Body of pancreas (tissue), 4 donors: Measurements from ENCODE around the gene MRE11. TPM values are rescaled to one million over a fixed set of nuclear protein-coding genes. Genes with fewer than 3 reads are reported as not detected.

Experiments used
- ATAC-seq: fragments of 150-250 bp; one replicate; pipeline ENCODE4 v1.9.1; 2016
- DNase-seq, 4 donors: peaks; one replicate each; pipeline ENCODE4 v3.0.0-alpha.2; 2019
- H3K27ac ChIP-seq, 4 donors: fragments of 200-600 bp; sonication (generic); 1 replicate in 3 of 4; 2 replicates in 1 of 4; pipeline versions ENCODE4 v1.5.1 to v1.6.1; 2016 to 2019; ENCODE audit warnings: mild to moderate bottlenecking in 1 of 4, mixed read lengths in 1 of 4, moderate library complexity in 1 of 4
- H3K27me3 ChIP-seq, 2 donors: fragments of 200-600 bp; sonication (generic); one replicate each; pipeline ENCODE4 v1.6.0; 2016; ENCODE audit warnings: mild to moderate bottlenecking in 1 of 2
- H3K36me3 ChIP-seq, 2 donors: fragments of 200-600 bp; sonication (generic); replicated peaks in 1 of 2; 2 replicates each; pipeline ENCODE4 v1.5.1; 2016; ENCODE audit warnings: low read depth in 2 of 2; ENCODE audit not compliant: insufficient read depth in 1 of 2
- H3K4me1 ChIP-seq: fragments of 200-600 bp; sonication (generic); one replicate; pipeline ENCODE4 v1.6.0; 2016
- H3K4me3 ChIP-seq, 2 donors: fragments of 200-600 bp; sonication (generic); 1 replicate in 1 of 2; 2 replicates in 1 of 2; pipeline ENCODE4 v1.5.1; 2016 to 2019
- H3K9me3 ChIP-seq, 3 donors: fragments of 200-600 bp; sonication (generic); 1 replicate in 2 of 3; 2 replicates in 1 of 3; pipeline ENCODE4 v1.5.1; 2016
- POLR2A ChIP-seq, 3 donors: fragments of 450-650 bp; IDR thresholded peaks; one replicate each; pipeline ENCODE4 v1.6.1; 2016; ENCODE audit warnings: antibody characterized with exemption in 3 of 3, mild to moderate bottlenecking in 2 of 3
- WGBS, 2 donors: methylation state at CpG; one replicate each; pipeline ENCODE4 v1.1.5; 2017; 5-methylcytosine and 5-hydroxymethylcytosine counted together
- intact Hi-C: fragments of 100-400 bp; cut with DNase I; formaldehyde crosslinking; loops from one replicate; pipeline ENCODE4 v1.15.1; 2023
- total RNA-seq, 2 donors: library from RNA; depleted of rRNA; stranded (reverse); fragments of >200 nt; gene quantifications; one replicate each; pipeline ENCODE4 v1.1.0, GENCODE V29; 2016
- TF ChIP-seq, protein P1 (sequence below), 7 experiments: fragments of 450-650 bp in 4 of 7; fragments of 200-600 bp in 3 of 7; sonication (generic) in 3 of 7; IDR thresholded peaks; one replicate each; pipeline ENCODE4 v1.5.1; 2016 to 2019; ENCODE audit warnings: antibody characterized with exemption in 7 of 7

Gene MRE11
- total RNA-seq, 2 donors from 2014 or later, result 9.2 to 18.9 TPM

GRCh38 chr11:94526645-94527438 lies 33.2 kb upstream of the MRE11 start:
- ATAC-seq, result no peak
- H3K4me1 ChIP-seq, result peaks cover 6% of the 10 kb centered on the region
- TF ChIP-seq, protein P1, sequence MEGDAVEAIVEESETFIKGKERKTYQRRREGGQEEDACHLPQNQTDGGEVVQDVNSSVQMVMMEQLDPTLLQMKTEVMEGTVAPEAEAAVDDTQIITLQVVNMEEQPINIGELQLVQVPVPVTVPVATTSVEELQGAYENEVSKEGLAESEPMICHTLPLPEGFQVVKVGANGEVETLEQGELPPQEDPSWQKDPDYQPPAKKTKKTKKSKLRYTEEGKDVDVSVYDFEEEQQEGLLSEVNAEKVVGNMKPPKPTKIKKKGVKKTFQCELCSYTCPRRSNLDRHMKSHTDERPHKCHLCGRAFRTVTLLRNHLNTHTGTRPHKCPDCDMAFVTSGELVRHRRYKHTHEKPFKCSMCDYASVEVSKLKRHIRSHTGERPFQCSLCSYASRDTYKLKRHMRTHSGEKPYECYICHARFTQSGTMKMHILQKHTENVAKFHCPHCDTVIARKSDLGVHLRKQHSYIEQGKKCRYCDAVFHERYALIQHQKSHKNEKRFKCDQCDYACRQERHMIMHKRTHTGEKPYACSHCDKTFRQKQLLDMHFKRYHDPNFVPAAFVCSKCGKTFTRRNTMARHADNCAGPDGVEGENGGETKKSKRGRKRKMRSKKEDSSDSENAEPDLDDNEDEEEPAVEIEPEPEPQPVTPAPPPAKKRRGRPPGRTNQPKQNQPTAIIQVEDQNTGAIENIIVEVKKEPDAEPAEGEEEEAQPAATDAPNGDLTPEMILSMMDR (IDR thresholded peaks at IDR 0.05), result no peak
- TF ChIP-seq POLR2A (IDR thresholded peaks at IDR 0.05), result no peak
- H3K27me3 ChIP-seq, result no peaks in the 10 kb centered on the region
- H3K27ac ChIP-seq, result no peak overlapping the region
- no peak overlapping the region for H3K4me3 ChIP-seq
- H3K9me3 ChIP-seq, result no peaks in the 10 kb centered on the region
- DNase-seq, result no peak
- H3K36me3 ChIP-seq, result no peaks in the 10 kb centered on the region
- WGBS, 2 donors, result 62 to 77% methylated on average over 4 of the region's 4 CpGs
- intact Hi-C loops, result no loop called here

DNA sequence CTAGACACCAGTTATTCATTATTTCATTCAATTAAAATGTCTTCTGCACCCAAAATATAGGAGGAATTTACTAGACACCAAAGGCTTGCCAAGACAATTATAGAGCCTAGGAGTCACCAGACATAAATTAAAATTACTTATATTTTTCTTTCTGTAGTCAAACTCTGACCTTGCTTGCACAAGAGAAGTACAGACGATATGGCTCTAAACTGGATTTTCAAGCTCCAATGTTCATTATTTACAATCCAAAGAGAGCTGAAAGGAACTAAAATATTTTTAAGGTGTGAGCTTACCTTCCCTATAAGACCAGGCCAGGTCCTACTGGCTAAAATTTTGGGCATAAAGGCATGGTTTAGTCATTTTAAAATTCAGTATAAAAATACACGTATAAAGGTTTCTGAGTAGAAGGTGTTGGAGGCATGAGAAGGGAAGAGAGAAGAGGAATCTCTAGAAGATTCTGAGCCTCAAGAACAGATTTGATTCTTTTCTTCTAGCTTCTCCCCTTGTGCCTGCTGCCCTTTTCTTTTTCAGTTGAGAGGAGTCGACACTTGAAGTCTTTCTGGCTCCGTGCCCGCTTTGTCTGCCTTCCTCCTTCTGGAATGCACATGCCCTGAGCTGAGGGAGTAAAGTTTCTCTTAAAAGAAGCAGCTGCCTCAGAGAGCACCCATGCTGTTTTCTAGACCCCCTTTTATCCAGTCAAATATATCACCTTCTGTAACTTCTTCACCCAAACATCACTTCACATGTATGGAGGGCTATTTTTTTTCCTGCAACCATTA lies 32.1 kb upstream of the MRE11 start:
- intact Hi-C loops, result no loop called here
- H3K27me3 ChIP-seq, result no peaks in the 10 kb centered on the region
- no peak for ATAC-seq

DNA sequence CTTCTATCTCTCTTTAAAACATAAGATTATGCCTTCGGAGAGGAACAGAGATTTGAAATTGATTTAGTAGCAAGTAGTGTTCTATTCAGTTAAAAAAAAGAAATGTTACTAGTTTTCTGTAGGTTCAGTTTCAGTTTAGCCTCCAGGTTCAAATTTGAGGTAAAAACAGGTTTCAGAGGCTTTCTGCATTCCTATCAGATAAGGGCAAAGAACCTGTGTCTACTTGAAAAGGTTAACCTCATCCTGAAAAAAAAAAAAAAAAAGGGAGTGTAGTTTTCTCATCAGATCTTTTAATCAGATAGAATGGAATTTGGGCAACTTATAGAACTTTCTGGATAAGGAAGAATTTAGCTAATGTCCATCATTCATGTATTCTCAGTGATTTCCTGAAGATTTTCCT lies 30.7 kb upstream of the MRE11 start:
- Histone ChIP-seq H3K4me3 (no peak overlapping the region), H3K9me3 (no peaks in the 10 kb centered on the region), H3K27me3 (no peaks in the 10 kb centered on the region), H3K4me1 (peaks cover 10% of the 10 kb centered on the region), H3K36me3 (no peaks in the 10 kb centered on the region), H3K27ac (no peak overlapping the region)
- ATAC-seq, result no peak
- 64 to 81% methylated on average over 1 of the region's 1 CpG for WGBS, 2 donors
- intact Hi-C loops, result no loop called here
- TF ChIP-seq POLR2A (IDR thresholded peaks at IDR 0.05), result no peak
- TF ChIP-seq, protein P1 (IDR thresholded peaks at IDR 0.05), result no peak
- no peak for DNase-seq

More for the DNA sequence above, 32.1 kb upstream of the MRE11 start:
- TF ChIP-seq POLR2A (IDR thresholded peaks at IDR 0.05), result no peak
- TF ChIP-seq, protein P1 (IDR thresholded peaks at IDR 0.05), result no peak
- DNase-seq, result peak; percentile 46 to 78 (median 66)
- Histone ChIP-seq H3K4me3 (no peak overlapping the region), H3K27ac (no peak overlapping the region), H3K36me3 (no peaks in the 10 kb centered on the region), H3K4me1 (peaks cover 6% of the 10 kb centered on the region), H3K9me3 (no peaks in the 10 kb centered on the region)
- WGBS, 2 donors, result 29 to 37% methylated on average over 5 of the region's 5 CpGs

GRCh38 chr11:94521684-94522083 lies 28.0 kb upstream of the MRE11 start:
- 36 to 48% methylated on average over 4 to 5 of the region's 5 CpGs for WGBS, 2 donors
- TF ChIP-seq, protein P1 (IDR thresholded peaks at IDR 0.05), result peak in 5 of 7 experiments; percentile 24 to 53 (median 31)
- no peak for TF ChIP-seq POLR2A (IDR thresholded peaks at IDR 0.05)
- Histone ChIP-seq H3K27ac (no peak overlapping the region), H3K27me3 (no peaks in the 10 kb centered on the region), H3K9me3 (no peaks in the 10 kb centered on the region), H3K4me3 (no peak overlapping the region), H3K4me1 (peaks cover 10% of the 10 kb centered on the region), H3K36me3 (no peaks in the 10 kb centered on the region)
- DNase-seq (no peak), ATAC-seq (no peak)
- intact Hi-C loops, result no loop called here
